Omental fat pad (tissue), 4 donors: ENCODE measurements around the gene MTMR12. TPM values are rescaled to one million over a fixed set of nuclear protein-coding genes. Genes with fewer than 3 reads are reported as not detected.

Experiments
- ATAC-seq: fragments of 150-250 bp; one replicate; pipeline ENCODE4 v1.9.1; 2016; ENCODE audit warnings: mild to moderate bottlenecking, moderate library complexity; ENCODE audit not compliant: low FRiP score
- DNase-seq: peaks from one replicate; pipeline ENCODE4 v3.0.0-alpha.2; 2019; ENCODE audit warnings: low spot score
- CTCF ChIP-seq, 3 donors: fragments of 450-650 bp; IDR thresholded peaks; one replicate each; pipeline ENCODE4 v1.5.1; 2016 to 2017; ENCODE audit warnings: antibody characterized with exemption in 3 of 3, mild to moderate bottlenecking in 3 of 3, moderate library complexity in 2 of 3
- total RNA-seq, 4 donors: library from RNA; depleted of rRNA; stranded (reverse); fragments of >200 nt; gene quantifications; one replicate each; pipeline ENCODE4 v1.1.0, GENCODE V29; 2016

The MTMR12 gene
- total RNA-seq, 4 donors from 2014 or later = 34.2 to 79.5 (median 57.4) TPM

- TF ChIP-seq CTCF (IDR thresholded peaks at IDR 0.05) = no peak
- ATAC-seq (no peak), DNase-seq (no peak)
Observed at GRCh38 chr5:32272746-32273145, 40.0 kb downstream of the MTMR12 start.

- ATAC-seq (no peak), DNase-seq (no peak)
- TF ChIP-seq CTCF (IDR thresholded peaks at IDR 0.05) = no peak
Observed at GRCh38 chr5:32270946-32271345, 41.8 kb downstream of the MTMR12 start.

DNA sequence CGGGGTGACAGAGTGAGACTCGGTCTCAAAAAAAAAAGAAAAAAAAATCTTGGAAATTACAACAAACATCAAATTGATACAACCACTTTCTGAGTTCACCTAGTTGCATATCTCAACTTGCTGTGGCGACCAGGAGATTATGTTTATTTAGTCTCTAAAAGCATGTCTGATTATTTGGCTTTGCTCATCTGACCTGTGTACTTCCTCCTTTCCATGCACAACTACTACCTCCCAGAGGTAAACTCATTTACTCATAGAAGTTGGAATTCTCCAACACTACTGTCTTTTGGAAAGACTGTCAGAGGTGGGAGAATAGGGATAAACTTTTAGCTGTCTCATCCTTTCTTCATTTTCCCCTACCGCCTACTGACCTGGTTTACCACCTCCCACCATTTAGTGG, 42.6 kb downstream of the MTMR12 start:
- DNase-seq (no peak), ATAC-seq (no peak)
- TF ChIP-seq CTCF (IDR thresholded peaks at IDR 0.05) = no peak

DNA sequence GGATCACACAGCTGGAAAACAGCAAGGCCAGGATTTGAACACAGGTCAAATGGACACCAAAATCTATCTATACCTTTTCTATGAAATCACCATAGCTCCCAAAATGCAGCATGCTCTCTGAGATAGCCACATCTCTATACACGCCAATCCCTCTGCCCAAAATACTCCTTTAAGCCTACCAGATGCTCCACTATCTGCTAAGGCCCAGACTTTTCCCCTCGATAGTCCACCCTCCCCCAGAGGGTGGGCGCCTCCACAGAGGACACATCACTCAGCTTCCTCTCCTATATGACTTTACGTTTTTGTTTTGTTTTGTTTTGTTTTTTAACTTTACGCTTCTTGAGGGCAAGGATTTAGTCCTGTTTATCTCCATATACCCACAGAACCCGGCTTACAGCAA, 46.8 kb downstream of the MTMR12 start:
- DNase-seq (no peak), ATAC-seq (no peak)
- no peak for TF ChIP-seq CTCF (IDR thresholded peaks at IDR 0.05)

GRCh38 chr5:32264957-32265572, 47.7 kb downstream of the MTMR12 start:
- ATAC-seq (no peak), DNase-seq (no peak)
- TF ChIP-seq CTCF (IDR thresholded peaks at IDR 0.05) = no peak

DNA sequence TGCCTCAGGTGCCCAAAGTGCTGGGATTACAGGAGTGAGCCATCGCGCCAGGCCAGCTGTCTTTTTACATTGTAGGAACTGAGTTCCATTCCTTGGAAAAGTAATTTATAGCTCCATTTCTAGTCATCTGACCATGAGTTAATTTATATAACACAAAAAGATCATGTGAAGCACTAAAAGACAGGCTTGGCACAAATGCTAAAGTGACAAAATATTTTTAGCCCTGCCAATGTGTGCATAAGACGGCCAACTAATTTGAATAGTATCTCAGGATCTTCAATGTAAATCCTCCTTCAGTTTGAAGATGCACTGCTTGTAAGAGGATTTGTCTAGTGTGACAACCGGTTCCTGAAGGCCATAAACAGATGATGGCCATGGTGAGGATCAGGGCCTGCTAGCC, 49.1 kb downstream of the MTMR12 start:
- ATAC-seq (no peak), DNase-seq (no peak)
- no peak for TF ChIP-seq CTCF (IDR thresholded peaks at IDR 0.05)

DNA sequence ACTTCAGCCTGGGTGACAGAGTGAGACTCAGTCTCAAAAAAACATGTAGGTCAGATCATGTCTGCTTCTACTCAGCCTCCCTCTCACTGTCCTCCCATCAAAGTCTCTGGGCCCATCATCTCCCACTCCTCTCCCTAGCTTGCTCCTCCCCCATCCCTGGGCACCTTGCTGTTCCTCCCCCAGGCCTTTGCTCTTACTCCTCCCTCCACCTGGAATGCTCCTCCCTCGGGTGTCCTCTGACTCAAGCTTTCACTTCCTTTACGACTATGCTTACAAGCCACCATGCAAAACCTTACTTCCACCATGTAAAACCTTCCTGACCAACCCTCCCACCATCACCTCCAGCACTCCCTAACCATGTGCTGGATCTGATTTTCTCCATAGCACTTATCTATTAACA, 51.5 kb downstream of the MTMR12 start:
- no peak for TF ChIP-seq CTCF (IDR thresholded peaks at IDR 0.05)
- peak; percentile 31 for ATAC-seq
- no peak for DNase-seq
